ACC112 (cell line): ENCODE data around the gene TMEM213.

Experiments
- H2AFZ ChIP-seq: fragments of 200-600 bp; sonication (generic); one replicate; pipeline ENCODE4 v1.6.0; 2017; ENCODE audit warnings: antibody characterized with exemption, low read length; ENCODE audit not compliant: unreplicated experiment
- H3K27ac ChIP-seq: fragments of 200-600 bp; sonication (generic); 2 replicates; pipeline ENCODE4 v1.5.1; 2014; ENCODE audit warnings: low read depth, mild to moderate bottlenecking, antibody characterized with exemption, low read length, moderate library complexity
- H3K27me3 ChIP-seq: fragments of 200-600 bp; sonication (generic); 2 replicates; pipeline ENCODE4 v1.6.1; 2014; ENCODE audit warnings: mild to moderate bottlenecking, antibody characterized with exemption, low read length, moderate library complexity, mixed read lengths; ENCODE audit not compliant: insufficient read depth
- H3K36me3 ChIP-seq: fragments of 200-600 bp; sonication (generic); 2 replicates; pipeline ENCODE4 v1.6.1; 2016; ENCODE audit warnings: mild to moderate bottlenecking, antibody characterized with exemption, low read length, moderate library complexity, mixed read lengths; ENCODE audit not compliant: insufficient read depth
- H3K4me1 ChIP-seq: fragments of 200-600 bp; sonication (generic); one replicate; pipeline ENCODE4 v1.6.1; 2016; ENCODE audit warnings: low read length, mixed read lengths; ENCODE audit not compliant: insufficient read depth, unreplicated experiment, control insufficient read depth
- H3K4me3 ChIP-seq: fragments of 200-600 bp; sonication (generic); 2 replicates; pipeline ENCODE4 v1.5.1; 2014; ENCODE audit warnings: mild to moderate bottlenecking, low read depth, low read length
- H3K79me2 ChIP-seq: fragments of 200-600 bp; sonication (generic); one replicate; pipeline ENCODE4 v1.6.0; 2016; ENCODE audit warnings: low read length; ENCODE audit not compliant: control insufficient read depth, unreplicated experiment, insufficient read depth

TMEM213 gene

DNA sequence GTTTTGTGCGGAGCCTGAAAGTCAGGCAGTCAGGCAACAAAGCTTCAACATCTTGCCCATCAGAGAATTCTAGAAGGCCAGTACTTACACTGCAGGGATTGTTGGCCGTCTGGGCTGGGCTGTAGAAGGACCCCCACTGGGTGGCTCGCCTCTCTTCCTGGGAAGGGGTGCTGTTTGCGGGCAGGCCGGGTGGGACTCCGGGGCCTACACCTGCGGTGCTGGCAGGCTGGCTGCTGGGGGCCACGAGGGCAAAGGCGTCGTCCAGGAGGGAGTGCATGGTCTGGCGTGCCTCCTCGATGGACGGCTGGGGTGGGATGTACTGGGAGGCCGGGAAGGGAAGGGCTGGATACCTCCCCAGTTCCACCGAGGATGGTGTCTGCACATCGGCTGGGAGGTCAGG, 63.3 kb downstream of the TMEM213 start:
- H3K27ac ChIP-seq, result no peak overlapping the region
- H3K4me1 ChIP-seq, result peaks cover 5% of the 10 kb centered on the region
- peaks cover 2% of the 10 kb centered on the region for H3K36me3 ChIP-seq
- no peak overlapping the region for H3K4me3 ChIP-seq
- H2AFZ ChIP-seq, result no peak overlapping the region
- H3K27me3 ChIP-seq, result no peaks in the 10 kb centered on the region
- H3K79me2 ChIP-seq, result no peaks in the 10 kb centered on the region

GRCh38 chr7:138863931-138864330, 66.1 kb downstream of the TMEM213 start:
- H3K27me3 ChIP-seq, result no peaks in the 10 kb centered on the region
- H3K79me2 ChIP-seq, result no peaks in the 10 kb centered on the region
- H2AFZ ChIP-seq, result no peak overlapping the region
- no peak overlapping the region for H3K27ac ChIP-seq
- H3K4me3 ChIP-seq, result no peak overlapping the region
- H3K36me3 ChIP-seq, result no peaks in the 10 kb centered on the region; the same call in 1 of the 2 replicates
- peaks cover 5% of the 10 kb centered on the region for H3K4me1 ChIP-seq

- Histone ChIP-seq H2AFZ (no peak overlapping the region), H3K27ac (no peak overlapping the region)
Observed at GRCh38 chr7:138864667-138865066, 66.9 kb downstream of the TMEM213 start.

DNA sequence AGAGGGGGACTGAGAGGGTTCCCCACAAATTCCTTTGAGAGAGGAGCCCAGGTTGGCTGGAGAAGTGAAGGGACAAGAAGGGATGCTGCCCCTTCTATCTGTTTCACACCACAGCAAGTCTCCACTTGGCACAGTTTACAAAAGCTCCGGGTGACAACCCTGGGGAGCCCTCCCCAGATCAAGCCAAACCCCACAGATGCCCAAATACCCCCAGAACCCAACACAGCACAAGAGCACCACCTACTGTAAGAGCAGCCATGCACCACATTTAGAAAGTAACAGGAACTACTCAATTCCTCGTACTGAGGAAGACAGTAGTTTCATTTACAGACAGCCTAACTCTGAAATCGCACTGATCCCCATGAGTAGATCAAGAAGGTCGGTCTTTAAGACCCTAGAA, 68.0 kb downstream of the TMEM213 start:
- Histone ChIP-seq H3K79me2 (no peaks in the 10 kb centered on the region), H3K4me1 (peaks cover 5% of the 10 kb centered on the region), H3K36me3 (no peaks in the 10 kb centered on the region; the same call in 1 of the 2 replicates), H3K27me3 (no peaks in the 10 kb centered on the region), H2AFZ (no peak overlapping the region), H3K27ac (no peak overlapping the region), H3K4me3 (no peak overlapping the region)

More at GRCh38 chr7:138864667-138865066, 66.9 kb downstream of the TMEM213 start:
- peaks cover 5% of the 10 kb centered on the region for H3K4me1 ChIP-seq
- no peaks in the 10 kb centered on the region for H3K79me2 ChIP-seq
- H3K36me3 ChIP-seq, result no peaks in the 10 kb centered on the region; the same call in 1 of the 2 replicates
- H3K4me3 ChIP-seq, result no peak overlapping the region
- no peaks in the 10 kb centered on the region for H3K27me3 ChIP-seq

DNA sequence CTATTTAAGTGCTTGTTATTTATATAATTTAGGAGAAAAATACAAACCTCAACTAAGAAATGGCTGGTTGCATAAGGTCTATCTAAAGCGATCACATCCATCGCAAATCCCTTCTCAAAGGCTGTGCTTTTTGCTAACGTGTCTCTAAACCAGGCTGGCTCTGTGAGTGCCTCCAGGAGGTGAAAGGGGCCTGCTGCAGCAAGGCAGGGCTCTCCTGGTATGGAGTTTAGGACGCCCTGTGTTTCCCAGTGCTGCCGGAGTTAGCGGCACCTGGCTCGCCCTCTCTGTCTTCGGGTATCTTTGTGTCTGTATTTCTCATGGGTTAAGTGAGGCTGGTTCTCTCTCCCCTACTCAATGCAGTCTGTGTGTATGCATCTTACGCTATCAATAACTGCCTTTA, 68.6 kb downstream of the TMEM213 start:
- Histone ChIP-seq H3K4me3 (no peak overlapping the region), H3K27me3 (no peaks in the 10 kb centered on the region), H3K27ac (no peak overlapping the region), H3K4me1 (peaks cover 5% of the 10 kb centered on the region), H3K36me3 (no peaks in the 10 kb centered on the region), H2AFZ (no peak overlapping the region), H3K79me2 (no peaks in the 10 kb centered on the region)

- Histone ChIP-seq H3K4me1 (peaks cover 6% of the 10 kb centered on the region), H3K27ac (no peak overlapping the region), H3K79me2 (no peaks in the 10 kb centered on the region), H3K36me3 (no peaks in the 10 kb centered on the region), H2AFZ (no peak overlapping the region), H3K4me3 (no peak overlapping the region), H3K27me3 (no peaks in the 10 kb centered on the region)
Observed at GRCh38 chr7:138867744-138868143, 70.0 kb downstream of the TMEM213 start.

DNA sequence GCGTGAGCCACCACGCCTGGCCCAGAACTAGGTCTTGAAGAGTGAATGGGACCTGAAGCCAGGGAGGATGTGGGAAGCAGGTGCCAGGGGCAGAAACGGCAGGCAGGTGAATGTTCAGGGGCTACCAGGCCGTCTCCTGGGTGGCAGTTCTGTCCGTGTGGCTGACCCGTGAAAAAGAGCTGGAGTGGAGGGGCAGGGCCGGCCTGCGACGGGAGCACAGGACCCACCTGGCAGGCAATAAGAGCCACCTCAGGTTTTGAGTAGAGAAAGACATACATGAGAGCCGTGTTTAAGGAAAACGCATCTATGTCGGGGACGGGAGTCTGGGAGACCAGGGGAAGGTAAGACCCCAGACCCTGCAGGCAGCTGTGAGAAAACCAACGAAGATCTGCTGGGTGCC, 70.9 kb downstream of the TMEM213 start:
- H3K4me3 ChIP-seq, result no peak overlapping the region
- no peaks in the 10 kb centered on the region for H3K27me3 ChIP-seq
- H3K4me1 ChIP-seq, result peaks cover 9% of the 10 kb centered on the region
- H3K36me3 ChIP-seq, result no peaks in the 10 kb centered on the region
- no peaks in the 10 kb centered on the region for H3K79me2 ChIP-seq
- H2AFZ ChIP-seq, result no peak overlapping the region
- H3K27ac ChIP-seq, result no peak overlapping the region

DNA sequence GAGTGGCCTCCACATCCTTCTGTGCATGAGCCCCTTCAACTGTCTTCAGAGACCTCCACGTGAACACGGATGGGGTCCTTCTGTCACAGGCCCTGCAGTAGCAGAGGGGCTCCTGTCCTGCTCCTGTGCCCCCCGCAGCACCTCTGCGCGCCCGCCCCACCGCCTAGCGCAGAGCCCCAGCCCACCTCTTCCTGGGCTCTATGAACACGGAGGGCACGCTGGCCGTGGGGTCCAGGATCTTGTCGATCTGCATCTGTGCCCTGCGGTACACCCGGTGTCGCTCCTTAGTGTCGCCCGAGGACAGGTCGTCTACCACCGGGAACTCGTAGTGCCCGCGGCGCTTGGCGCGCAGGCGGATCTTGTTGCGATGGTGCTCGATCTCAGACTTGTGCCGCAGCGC, 71.6 kb downstream of the TMEM213 start:
- Histone ChIP-seq H3K27ac (no peak overlapping the region), H3K27me3 (no peaks in the 10 kb centered on the region), H3K79me2 (no peaks in the 10 kb centered on the region), H2AFZ (no peak overlapping the region), H3K4me1 (peaks cover 6% of the 10 kb centered on the region), H3K36me3 (no peaks in the 10 kb centered on the region), H3K4me3 (no peak overlapping the region)

GRCh38 chr7:138871065-138871813, 73.4 kb downstream of the TMEM213 start:
- no peak overlapping the region for H3K27ac ChIP-seq
- peaks cover 8% of the 10 kb centered on the region for H3K4me1 ChIP-seq
- H3K4me3 ChIP-seq, result no peak overlapping the region
- H3K27me3 ChIP-seq, result no peaks in the 10 kb centered on the region
- H3K36me3 ChIP-seq, result no peaks in the 10 kb centered on the region
- H2AFZ ChIP-seq, result no peak overlapping the region
- H3K79me2 ChIP-seq, result no peaks in the 10 kb centered on the region

- H3K27ac ChIP-seq, result no peak overlapping the region
- no peaks in the 10 kb centered on the region for H3K36me3 ChIP-seq
- H3K4me1 ChIP-seq, result peaks cover 8% of the 10 kb centered on the region
- no peak overlapping the region for H2AFZ ChIP-seq
- no peak overlapping the region for H3K4me3 ChIP-seq
- H3K27me3 ChIP-seq, result no peaks in the 10 kb centered on the region
- H3K79me2 ChIP-seq, result no peaks in the 10 kb centered on the region
Observed at GRCh38 chr7:138871814-138872090, 74.0 kb downstream of the TMEM213 start.

- no peak overlapping the region for H3K27ac ChIP-seq
- H3K79me2 ChIP-seq, result no peaks in the 10 kb centered on the region
- peaks cover 8% of the 10 kb centered on the region for H3K4me1 ChIP-seq
- no peak overlapping the region for H2AFZ ChIP-seq
- H3K27me3 ChIP-seq, result no peaks in the 10 kb centered on the region
- H3K36me3 ChIP-seq, result no peaks in the 10 kb centered on the region
- no peak overlapping the region for H3K4me3 ChIP-seq
Observed at GRCh38 chr7:138872576-138872975, 74.8 kb downstream of the TMEM213 start.
